GM12878 (cell line): Measurements from ENCODE around the gene COX11. TPM values are rescaled to one million over a fixed set of nuclear protein-coding genes. Genes with fewer than 3 reads are reported as not detected.

ENCODE experiments used
- ATAC-seq: fragments of 200-7000 bp; cut with Tn5 transposase; 3 replicates; pipeline ENCODE4 v1.9.1; 2020; ENCODE audit warnings: mild to moderate bottlenecking, moderate library complexity
- BruUV-seq: library from RNA; stranded (reverse); fragments of 400-500 nt; replicated peaks from 2 replicates; lab custom pipeline; 2021; lab: Mats Ljungman, UMichigan
- CTCF ChIA-PET: fragments of 300-600 bp; sonication (Branson Sonifier 250); formaldehyde crosslinking; extraction: SDS; loops from one replicate; lab custom pipeline; 2021; ENCODE audit warnings: inconsistent platforms; lab: Yijun Ruan, JAX
- POLR2A ChIA-PET: fragments of 350-600 bp; formaldehyde crosslinking; extraction: SDS; loops from one replicate; lab custom pipeline; 2021; ENCODE audit warnings: inconsistent platforms; lab: Charles Lee
- RAD21 ChIA-PET: fragments of 300-600 bp; sonication (Branson Sonifier 250); formaldehyde crosslinking; loops from one replicate; lab custom pipeline; 2023; ENCODE audit warnings: antibody characterized with exemption; ENCODE audit not compliant: unreplicated experiment; lab: Charles Lee
- SMC1A ChIA-PET: fragments of 300-600 bp; sonication (Branson Sonifier 250); formaldehyde crosslinking; loops from one replicate; lab custom pipeline; 2023; ENCODE audit not compliant: unreplicated experiment, uncharacterized antibody; lab: Charles Lee
- DNase-seq: peaks from one replicate; pipeline ENCODE4 v3.0.0-alpha.2; 2011; ENCODE audit warnings: low read depth, low spot score
- FAIRE-seq: peaks from 3 replicates; lab custom pipeline; 2011; peaks lifted over from hg19 to GRCh38; lab: Jason Lieb, UNC
- H2AFZ ChIP-seq: 2 replicates; pipeline ENCODE4 v1.6.0; 2011; ENCODE audit warnings: low read depth, low read length, control low read depth; ENCODE audit not compliant: control insufficient read depth
- H3K27ac ChIP-seq: 2 replicates; pipeline ENCODE4 v1.5.1; 2011; ENCODE audit warnings: control low read depth; ENCODE audit not compliant: control insufficient read depth, insufficient read depth
- H3K27me3 ChIP-seq, 2 experiments: replicated peaks in 1 of 2; 2 replicates each; pipeline versions ENCODE4 v1.6.0 to v1.6.1; 2011; ENCODE audit warnings: low read length in 1 of 2; ENCODE audit not compliant: control insufficient read depth in 2 of 2, insufficient read depth in 2 of 2
- H3K36me3 ChIP-seq, 2 experiments: 2 replicates each; pipeline ENCODE4 v1.5.1; 2011; ENCODE audit warnings: low read length in 1 of 2; ENCODE audit not compliant: control insufficient read depth in 2 of 2, insufficient read depth in 2 of 2
- H3K4me1 ChIP-seq: 2 replicates; pipeline ENCODE4 v1.6.1; 2011; ENCODE audit warnings: mild to moderate bottlenecking, low read length, moderate library complexity, mixed read lengths; ENCODE audit not compliant: control insufficient read depth, insufficient read depth
- H3K4me2 ChIP-seq: 2 replicates; pipeline ENCODE4 v1.6.0; 2011; ENCODE audit warnings: control low read depth; ENCODE audit not compliant: control insufficient read depth, insufficient read depth
- H3K4me3 ChIP-seq: fragments of 200-600 bp; sonication (generic); 2 replicates; pipeline ENCODE4 v1.5.1; 2016
- H3K79me2 ChIP-seq: 2 replicates; pipeline ENCODE4 v1.6.0; 2011; ENCODE audit warnings: low read length; ENCODE audit not compliant: control insufficient read depth, insufficient read depth
- H3K9ac ChIP-seq: 2 replicates; pipeline ENCODE4 v1.8.0; 2011; ENCODE audit warnings: low read length, control low read depth, mixed read lengths; ENCODE audit not compliant: control insufficient read depth, insufficient read depth
- H3K9me3 ChIP-seq: replicated peaks from 3 replicates; pipeline ENCODE4 v1.5.1; 2011; ENCODE audit warnings: mild to moderate bottlenecking, low read length; ENCODE audit not compliant: control insufficient read depth, insufficient read depth
- H4K20me1 ChIP-seq: 2 replicates; pipeline ENCODE4 v1.6.0; 2011; ENCODE audit not compliant: control insufficient read depth, insufficient read depth
- BHLHE40 ChIP-seq, 2 experiments: fragments of 450-650 bp in 1 of 2; IDR thresholded peaks; 2 replicates each; pipeline ENCODE4 v1.6.1; 2011 to 2017; ENCODE audit warnings: low read depth in 2 of 2, borderline replicate concordance in 1 of 2, improper control_type of control experiment in 1 of 2, low read length in 1 of 2, mild to moderate bottlenecking in 1 of 2
- CBX5 ChIP-seq: sonication (generic); IDR thresholded peaks from 2 replicates; pipeline ENCODE4 v1.6.1; 2016; ENCODE audit warnings: low read depth, moderate library complexity, mild to moderate bottlenecking, inconsistent platforms
- CEBPZ ChIP-seq: fragments of 150-350 bp; IDR thresholded peaks from 2 replicates; pipeline ENCODE4 v1.6.1; 2016; ENCODE audit warnings: low read depth, low read length
- CHD2 ChIP-seq: IDR thresholded peaks from 2 replicates; pipeline ENCODE4 v1.6.1; 2011; ENCODE audit warnings: low read depth, low read length, improper control_type of control experiment, borderline replicate concordance
- HDGF ChIP-seq: fragments of 450-650 bp; IDR thresholded peaks from 2 replicates; pipeline ENCODE4 v1.6.1; 2016; ENCODE audit warnings: antibody characterized with exemption
- MEF2A ChIP-seq: IDR thresholded peaks from 2 replicates; pipeline ENCODE4 v1.6.1; 2011; ENCODE audit warnings: low read depth, mild to moderate bottlenecking, low read length, moderate library complexity; ENCODE audit not compliant: insufficient read depth
- NFYA ChIP-seq: IDR thresholded peaks from 2 replicates; pipeline ENCODE4 v1.6.1; 2011; ENCODE audit warnings: low read depth, mild to moderate bottlenecking, low read length, improper control_type of control experiment, borderline replicate concordance
- POLR2AphosphoS2 ChIP-seq: IDR thresholded peaks from 2 replicates; pipeline ENCODE4 v1.6.1; 2011; ENCODE audit warnings: low read depth, mild to moderate bottlenecking, low read length, improper control_type of control experiment, moderate library complexity
- ZBED1 ChIP-seq: IDR thresholded peaks from 2 replicates; pipeline ENCODE4 v1.6.1; 2016; ENCODE audit warnings: borderline replicate concordance
- ZZZ3 ChIP-seq: IDR thresholded peaks from 2 replicates; pipeline ENCODE4 v1.6.1; 2011; ENCODE audit warnings: low read depth; ENCODE audit not compliant: control insufficient read depth, insufficient read length
- WGBS: methylation state at CpG from one replicate; pipeline ENCODE4 v1.1.6; 2016; ENCODE audit warnings: low lambda C conversion rate; ENCODE audit not compliant: insufficient replicate concordance, insufficient coverage; ENCODE audit errors: missing lambda C conversion rate; 5-methylcytosine and 5-hydroxymethylcytosine counted together
- in situ Hi-C: fragments of 300-500 bp; cut with MboI; formaldehyde crosslinking; loops from 9 replicates; pipeline ENCODE4 v1.14.3; 2018; ENCODE audit warnings: mixed read lengths
- intact Hi-C: fragments of 100-400 bp; cut with micrococcal nuclease; formaldehyde crosslinking; loops from one replicate; pipeline ENCODE4 v1.14.2; 2022; ENCODE audit not compliant: unreplicated experiment
- polyA plus RNA-seq, 11 experiments: library from polyadenylated mRNA; depleted of rRNA in 4 of 11; unstranded in 6 of 11; stranded (reverse) in 5 of 11; fragments of >200 nt; fragmentation: Nextera tagmentation in 4 of 11; fragmentation: Illumina TruSeq in 1 of 11; extraction: Ambion mirVana in 4 of 11; extraction: Trizol in 1 of 11; gene quantifications; 1 replicate in 1 of 11; 2 replicates in 10 of 11; pipeline versions ENCODE4 v1.2.1 to v1.2.3, GENCODE V29; 2011 to 2016; ENCODE audit warnings: inconsistent platforms in 2 of 11, missing spikeins in 2 of 11, low read depth in 1 of 11
- total RNA-seq, 4 experiments: library from RNA; depleted of rRNA in 3 of 4; stranded (reverse); fragments of >200 nt in 3 of 4; fragmentation: Illumina TruSeq in 1 of 4; extraction: Trizol in 1 of 4; gene quantifications; 2 replicates each; pipeline versions ENCODE4 v1.2.1 to v1.2.3, GENCODE V29; 2013 to 2021
- TF ChIP-seq, protein P1 (sequence below): fragments of 450-650 bp; IDR thresholded peaks from 2 replicates; pipeline ENCODE4 v1.6.1; 2016; ENCODE audit warnings: mild to moderate bottlenecking

Gene COX11
- total and polyA plus RNA-seq, 10 of the 15 experiments (the other 5 are each of a cell fraction or from before 2014, with no cell fraction given): 13.8 to 69.4 (median 50.8) TPM

DNA sequence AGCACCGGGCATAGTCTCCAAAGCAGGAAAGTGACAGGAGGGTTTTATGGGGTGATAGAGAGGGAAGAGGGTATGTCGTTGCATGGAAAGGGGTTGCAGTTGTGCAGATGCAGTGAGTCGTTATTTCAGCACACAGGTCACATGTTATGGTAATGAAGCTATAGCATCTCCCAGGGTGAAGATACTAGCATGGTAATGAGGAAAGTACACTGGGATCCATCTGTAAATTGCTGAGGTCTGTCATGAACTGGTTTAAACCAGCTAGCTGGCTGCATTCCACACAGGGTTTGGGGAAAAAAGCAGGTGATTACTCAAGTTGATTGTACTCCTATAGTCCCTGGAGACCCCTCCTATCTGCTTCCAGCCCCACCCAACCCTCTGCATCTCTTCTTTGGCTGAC lies 11.7 kb downstream of the COX11 start:
- 68% methylated on average over 3 of the region's 3 CpGs for WGBS
- no peaks in the 10 kb centered on the region for H3K9me3 ChIP-seq
- no peak for ATAC-seq
- H3K79me2 ChIP-seq: no peaks in the 10 kb centered on the region
- no peak for DNase-seq
- no peak overlapping the region for H3K4me2 ChIP-seq
- POLR2A ChIA-PET: no interaction called here
- TF ChIP-seq, protein P1, sequence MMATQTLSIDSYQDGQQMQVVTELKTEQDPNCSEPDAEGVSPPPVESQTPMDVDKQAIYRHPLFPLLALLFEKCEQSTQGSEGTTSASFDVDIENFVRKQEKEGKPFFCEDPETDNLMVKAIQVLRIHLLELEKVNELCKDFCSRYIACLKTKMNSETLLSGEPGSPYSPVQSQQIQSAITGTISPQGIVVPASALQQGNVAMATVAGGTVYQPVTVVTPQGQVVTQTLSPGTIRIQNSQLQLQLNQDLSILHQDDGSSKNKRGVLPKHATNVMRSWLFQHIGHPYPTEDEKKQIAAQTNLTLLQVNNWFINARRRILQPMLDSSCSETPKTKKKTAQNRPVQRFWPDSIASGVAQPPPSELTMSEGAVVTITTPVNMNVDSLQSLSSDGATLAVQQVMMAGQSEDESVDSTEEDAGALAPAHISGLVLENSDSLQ: no peak
- TF ChIP-seq CEBPZ (no peak), NFYA (no peak), CHD2 (no peak), POLR2AphosphoS2 (no peak), ZZZ3 (no peak), ZBED1 (no peak), HDGF (no peak), MEF2A (no peak), CBX5 (no peak), BHLHE40 (IDR thresholded peaks at IDR 0.05; ENCODE audit: borderline replicate concordance in 1 of 2, low read depth in 2 of 2, low read length in 1 of 2) (no peak)
- in situ Hi-C loops: no loop called here
- no peaks in the 10 kb centered on the region for H3K27me3 ChIP-seq
- no peak overlapping the region for H3K9ac ChIP-seq
- CTCF ChIA-PET: interaction anchor here (0.6 kb wide), 1 partner anchor 36 kb away, joined by 3 read pairs; no protein-coding TSS in a partner anchor
- H2AFZ ChIP-seq: no peak overlapping the region
- H3K36me3 ChIP-seq: peaks cover 2 to 9% of the 10 kb centered on the region in 2 experiments; a peak in 2 of 4 replicates
- H3K4me3 ChIP-seq: no peak overlapping the region
- intact Hi-C loops: no loop called here
- RAD21 ChIA-PET: no interaction called here
- no peaks in the 10 kb centered on the region for H3K4me1 ChIP-seq
- SMC1A ChIA-PET: no interaction called here
- BruUV-seq: no TSS peak
- no peaks in the 10 kb centered on the region for H4K20me1 ChIP-seq
- no peak for FAIRE-seq
- no peak overlapping the region for H3K27ac ChIP-seq
